Measurements from ENCODE around the gene PRSS56.

Gene PRSS56

DNA sequence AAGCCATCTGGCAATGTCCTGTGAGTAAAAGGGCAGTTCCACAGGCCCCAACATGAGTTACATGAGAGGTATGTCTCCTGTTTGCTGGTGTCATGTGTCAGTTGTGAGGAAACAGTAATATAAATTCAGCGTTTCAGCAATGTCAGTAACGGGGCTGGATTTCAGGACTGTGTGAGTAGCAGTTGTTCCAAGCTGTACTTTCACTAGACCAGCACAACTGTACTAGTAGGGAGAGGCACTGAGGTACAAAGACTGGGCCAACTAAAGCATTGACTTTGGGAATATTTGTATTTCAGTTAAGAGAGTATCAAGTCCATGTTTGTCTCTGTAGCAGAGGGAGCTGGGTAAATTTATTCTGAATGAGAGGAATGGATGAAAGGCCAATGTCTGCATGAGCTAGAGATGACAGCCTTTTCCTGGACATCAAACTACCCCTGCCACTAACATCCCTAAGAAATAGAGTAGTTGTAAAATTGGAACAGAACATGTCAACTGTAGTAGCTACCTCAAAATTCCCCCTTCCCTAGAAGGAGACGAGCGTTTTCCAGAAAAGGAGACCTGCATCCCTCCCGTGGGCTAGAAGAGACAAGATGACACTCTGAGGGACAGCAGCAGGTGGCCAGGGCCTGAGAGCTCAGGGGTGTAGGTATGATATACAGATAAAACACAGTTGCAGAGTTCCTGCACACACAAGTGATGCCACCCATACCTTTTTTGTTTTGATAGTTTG is 54.7 kb downstream of the PRSS56 start:
- DNase-seq (ENCODE audit: low read depth), result peak; percentile 72
- TF ChIP-seq, protein P1, sequence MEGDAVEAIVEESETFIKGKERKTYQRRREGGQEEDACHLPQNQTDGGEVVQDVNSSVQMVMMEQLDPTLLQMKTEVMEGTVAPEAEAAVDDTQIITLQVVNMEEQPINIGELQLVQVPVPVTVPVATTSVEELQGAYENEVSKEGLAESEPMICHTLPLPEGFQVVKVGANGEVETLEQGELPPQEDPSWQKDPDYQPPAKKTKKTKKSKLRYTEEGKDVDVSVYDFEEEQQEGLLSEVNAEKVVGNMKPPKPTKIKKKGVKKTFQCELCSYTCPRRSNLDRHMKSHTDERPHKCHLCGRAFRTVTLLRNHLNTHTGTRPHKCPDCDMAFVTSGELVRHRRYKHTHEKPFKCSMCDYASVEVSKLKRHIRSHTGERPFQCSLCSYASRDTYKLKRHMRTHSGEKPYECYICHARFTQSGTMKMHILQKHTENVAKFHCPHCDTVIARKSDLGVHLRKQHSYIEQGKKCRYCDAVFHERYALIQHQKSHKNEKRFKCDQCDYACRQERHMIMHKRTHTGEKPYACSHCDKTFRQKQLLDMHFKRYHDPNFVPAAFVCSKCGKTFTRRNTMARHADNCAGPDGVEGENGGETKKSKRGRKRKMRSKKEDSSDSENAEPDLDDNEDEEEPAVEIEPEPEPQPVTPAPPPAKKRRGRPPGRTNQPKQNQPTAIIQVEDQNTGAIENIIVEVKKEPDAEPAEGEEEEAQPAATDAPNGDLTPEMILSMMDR (IDR thresholded peaks at IDR 0.05; ENCODE audit: insufficient read depth, low read depth, low read length, missing control alignments), result no peak
- no peak overlapping the region for H3K4me3 ChIP-seq (ENCODE audit: low read length)
